ENCODE data around the gene CPNE5. TPM values are rescaled to one million over a fixed set of nuclear protein-coding genes. Genes with fewer than 3 reads are reported as not detected.
A peak's percentile ranks its signal among the peaks of the same experiment; 100 is the strongest.

CPNE5 gene
- total RNA-seq, 4 donors from 2014 or later = 1.1 to 4.6 (median 2.9) TPM

- no peaks in the 10 kb centered on the region for H3K27me3 ChIP-seq
- DNase-seq = no peak
- intact Hi-C loops (cut with DNase I) = loop anchor here (2.0 kb wide), 1 partner anchor 88 kb away; no protein-coding TSS in a partner anchor
- peaks cover 0 to 4% of the 10 kb centered on the region in 2 donors for H3K36me3 ChIP-seq
- H3K27ac ChIP-seq = peak overlapping the region in 1 of 3 donors; percentile 14
- H3K4me3 ChIP-seq (replicated peaks in 1 of 3) = no peak overlapping the region
- H3K9me3 ChIP-seq = no peaks in the 10 kb centered on the region
- TF ChIP-seq CTCF (IDR thresholded peaks at IDR 0.05) (no peak), POLR2A (IDR thresholded peaks at IDR 0.05) (no peak)
- WGBS, 2 donors = 82 to 90% methylated on average over 3 of the region's 4 CpGs
- peaks cover 21 to 22% of the 10 kb centered on the region in 2 donors for H3K4me1 ChIP-seq
These were observed 13.4 kb upstream of the CPNE5 start for GRCh38 chr6:36852481-36853147.

GRCh38 chr6:36851626-36852025 is 12.4 kb upstream of the CPNE5 start:
- intact Hi-C loops (cut with DNase I) = loop anchor here (2.0 kb wide), 1 partner anchor 87 kb away; no protein-coding TSS in a partner anchor
- Histone ChIP-seq H3K9me3 (no peaks in the 10 kb centered on the region), H3K27me3 (no peaks in the 10 kb centered on the region), H3K4me3 (replicated peaks in 1 of 3) (no peak overlapping the region), H3K4me1 (peaks cover 18 to 21% of the 10 kb centered on the region in 2 donors), H3K27ac (no peak overlapping the region), H3K36me3 (peaks cover 0 to 4% of the 10 kb centered on the region in 2 donors)
- no peak for TF ChIP-seq POLR2A (IDR thresholded peaks at IDR 0.05)
- no peak for TF ChIP-seq CTCF (IDR thresholded peaks at IDR 0.05)
- DNase-seq = no peak
- whole genome bisulfite sequencing, 2 donors = 74 to 78% methylated on average over 4 of the region's 4 CpGs

- peaks cover 15 to 16% of the 10 kb centered on the region in 2 donors for H3K4me1 ChIP-seq
- intact Hi-C loops (cut with DNase I) = no loop called here
These were observed 11.9 kb upstream of the CPNE5 start for GRCh38 chr6:36851149-36851614.

GRCh38 chr6:36850021-36850420 is 10.8 kb upstream of the CPNE5 start:
- Histone ChIP-seq H3K4me3 (replicated peaks in 1 of 3) (no peak overlapping the region), H3K9me3 (no peaks in the 10 kb centered on the region), H3K27me3 (no peaks in the 10 kb centered on the region), H3K36me3 (no peaks in the 10 kb centered on the region), H3K27ac (no peak overlapping the region), H3K4me1 (peaks cover 6 to 9% of the 10 kb centered on the region in 2 donors)
- intact Hi-C loops (cut with DNase I) = no loop called here
- TF ChIP-seq CTCF (IDR thresholded peaks at IDR 0.05) (no peak), POLR2A (IDR thresholded peaks at IDR 0.05) (no peak)
- DNase-seq = no peak
- WGBS, 2 donors = 89 to 94% methylated on average over 9 of the region's 9 CpGs

More at GRCh38 chr6:36851149-36851614, 11.9 kb upstream of the CPNE5 start:
- H3K4me3 ChIP-seq (replicated peaks in 1 of 3) = no peak overlapping the region
- TF ChIP-seq CTCF (IDR thresholded peaks at IDR 0.05) (peak; percentile 57 to 76 (median 68)), POLR2A (IDR thresholded peaks at IDR 0.05) (no peak)
- H3K36me3 ChIP-seq = peaks cover 0 to 4% of the 10 kb centered on the region in 2 donors
- peak; percentile 50 to 51 for DNase-seq
- H3K9me3 ChIP-seq = no peaks in the 10 kb centered on the region
- H3K27me3 ChIP-seq = no peaks in the 10 kb centered on the region
- no peak overlapping the region for H3K27ac ChIP-seq
- 40 to 42% methylated on average over 3 of the region's 3 CpGs for WGBS, 2 donors

Measured in thyroid gland (tissue), 4 donors.